OCI-LY7 (cell line): Measurements from ENCODE around the gene PPP6C.

Source experiments
- CTCF ChIP-seq: fragments of 200-600 bp; sonication (generic); conservative IDR thresholded peaks from 2 replicates; pipeline ENCODE4 v1.5.1; 2014; ENCODE audit warnings: mild to moderate bottlenecking, antibody characterized with exemption, low read length, moderate library complexity, mixed read lengths
- EZH2phosphoT487 ChIP-seq: fragments of 200-600 bp; sonication (generic); IDR thresholded peaks from 2 replicates; pipeline ENCODE4 v1.6.1; 2018; ENCODE audit warnings: low read depth, borderline replicate concordance, mild to moderate bottlenecking, mixed run types, antibody characterized with exemption, low read length, moderate library complexity, mixed read lengths

- TF ChIP-seq CTCF (no peak), EZH2phosphoT487 (no peak)
Observed at GRCh38 chr9:125151730-125152129, 37.9 kb downstream of the PPP6C start.
